ENCODE results near the gene PHLDB3.

The PHLDB3 gene

GRCh38 chr19:43468354-43469159 is 36.0 kb downstream of the PHLDB3 start:
- DNase-seq (ENCODE audit: low read depth), result no peak
- TF ChIP-seq CTCF (IDR thresholded peaks at IDR 0.05; ENCODE audit: low read depth, low read length, missing control alignments), result no peak
- H3K4me3 ChIP-seq (ENCODE audit: low read depth, low read length), result no peak overlapping the region

- H3K4me3 ChIP-seq (ENCODE audit: low read depth, low read length), result no peak overlapping the region
- no peak for DNase-seq (ENCODE audit: low read depth)
- TF ChIP-seq CTCF (IDR thresholded peaks at IDR 0.05; ENCODE audit: low read depth, low read length, missing control alignments), result no peak
These were observed 36.8 kb downstream of the PHLDB3 start for GRCh38 chr19:43467730-43468129.

GRCh38 chr19:43467276-43467675 is 37.3 kb downstream of the PHLDB3 start:
- DNase-seq (ENCODE audit: low read depth), result no peak
- no peak overlapping the region for H3K4me3 ChIP-seq (ENCODE audit: low read depth, low read length)
- no peak for TF ChIP-seq CTCF (IDR thresholded peaks at IDR 0.05; ENCODE audit: low read depth, low read length, missing control alignments)

GRCh38 chr19:43466793-43467192 is 37.8 kb downstream of the PHLDB3 start:
- H3K4me3 ChIP-seq (ENCODE audit: low read depth, low read length), result no peak overlapping the region
- no peak for DNase-seq (ENCODE audit: low read depth)
- no peak for TF ChIP-seq CTCF (IDR thresholded peaks at IDR 0.05; ENCODE audit: low read depth, low read length, missing control alignments)

- DNase-seq (ENCODE audit: low read depth), result no peak
- H3K4me3 ChIP-seq (ENCODE audit: low read depth, low read length), result no peak within 1 kb of the TSS; the same call in 1 of the 2 replicates
These were observed 39.0 kb downstream of the PHLDB3 start, which contains the start of gene LYPD3 for GRCh38 chr19:43465468-43466120. Gene LYPD3, minus strand, starts transcription at chr19:43465608. Its CDS starts 37 bp downstream, at chr19:43465571.

GRCh38 chr19:43464134-43464775 is 40.3 kb downstream of the PHLDB3 start:
- no peak for DNase-seq (ENCODE audit: low read depth)
- TF ChIP-seq CTCF (IDR thresholded peaks at IDR 0.05; ENCODE audit: low read depth, low read length, missing control alignments), result no peak
- H3K4me3 ChIP-seq (ENCODE audit: low read depth, low read length), result peak overlapping the region; percentile 68

More at GRCh38 chr19:43465468-43466120, 39.0 kb downstream of the PHLDB3 start, which contains the start of gene LYPD3:
- TF ChIP-seq CTCF (IDR thresholded peaks at IDR 0.05; ENCODE audit: low read depth, low read length, missing control alignments), result no peak

All from GM12864 (cell line).